Right forelimb (tissue), 1 donor: Measurements from ENCODE around the gene SURF4.
"Not testable (repeated sequence)": the region's sequence is repeated elsewhere in the genome, so short reads cannot be mapped to it uniquely, and the experiment has no call there.

Source experiments
- DNase-seq: peaks from one replicate; pipeline ENCODE4 v3.0.0-alpha.2; 2018

SURF4 gene

DNA sequence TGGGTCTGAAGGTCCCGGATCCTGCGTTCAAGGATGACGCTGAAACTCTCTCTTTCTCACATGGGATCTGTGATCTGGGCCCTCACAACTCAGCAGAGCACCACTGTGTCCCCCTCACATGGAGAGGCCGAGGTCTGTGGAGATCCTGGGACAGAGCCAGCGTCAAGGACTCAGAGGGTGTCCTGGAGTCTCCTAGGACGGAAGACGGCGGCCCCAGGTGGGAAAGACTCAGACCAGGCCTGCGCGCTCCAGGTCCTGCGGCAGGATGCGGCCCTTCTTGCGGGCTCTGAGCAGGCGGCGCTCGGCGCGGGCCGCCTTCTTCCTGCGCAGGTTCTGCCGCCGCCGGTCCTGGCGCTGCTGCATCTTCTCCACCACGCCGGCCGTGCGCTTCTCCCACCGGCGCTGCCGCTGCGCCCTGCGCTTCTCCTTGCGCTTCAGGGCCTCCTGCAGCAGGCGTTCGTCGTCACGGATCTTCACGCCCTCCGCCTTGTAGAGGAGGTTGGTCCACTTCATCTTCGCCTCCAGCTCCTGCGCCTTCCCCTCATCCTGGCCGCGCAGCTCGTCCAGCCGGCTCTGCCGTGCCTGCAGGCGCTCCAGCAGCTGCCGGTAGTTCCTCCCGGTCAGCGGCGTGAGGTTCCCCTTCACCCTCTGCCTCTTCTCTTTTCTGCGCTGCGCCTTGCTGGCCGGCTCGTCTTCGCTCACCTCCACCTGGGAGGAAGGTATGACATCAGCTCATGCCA lies 44.0 kb downstream of the SURF4 start:
- DNase-seq, result peak; percentile 32

DNA sequence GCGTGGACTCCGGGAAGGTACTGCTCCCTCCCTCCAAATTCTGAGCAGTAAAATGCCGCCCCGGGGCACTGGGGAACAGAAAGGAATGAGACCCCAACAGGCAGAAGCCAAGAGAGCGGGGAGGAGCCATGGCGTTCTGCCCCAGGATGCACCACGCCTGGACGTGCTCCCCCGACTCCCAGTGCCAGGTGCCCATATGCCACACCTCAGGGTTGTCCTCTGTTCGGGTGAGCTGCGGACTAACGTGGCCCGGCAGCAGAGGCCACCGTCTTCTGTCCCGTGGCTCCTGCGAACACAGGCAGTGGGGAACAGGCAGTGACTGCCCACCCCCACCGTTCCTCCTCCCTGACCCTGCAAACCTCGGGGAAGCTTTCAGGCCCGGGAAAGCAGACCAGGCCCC lies 44.6 kb downstream of the SURF4 start:
- peak; percentile 28 for DNase-seq

DNA sequence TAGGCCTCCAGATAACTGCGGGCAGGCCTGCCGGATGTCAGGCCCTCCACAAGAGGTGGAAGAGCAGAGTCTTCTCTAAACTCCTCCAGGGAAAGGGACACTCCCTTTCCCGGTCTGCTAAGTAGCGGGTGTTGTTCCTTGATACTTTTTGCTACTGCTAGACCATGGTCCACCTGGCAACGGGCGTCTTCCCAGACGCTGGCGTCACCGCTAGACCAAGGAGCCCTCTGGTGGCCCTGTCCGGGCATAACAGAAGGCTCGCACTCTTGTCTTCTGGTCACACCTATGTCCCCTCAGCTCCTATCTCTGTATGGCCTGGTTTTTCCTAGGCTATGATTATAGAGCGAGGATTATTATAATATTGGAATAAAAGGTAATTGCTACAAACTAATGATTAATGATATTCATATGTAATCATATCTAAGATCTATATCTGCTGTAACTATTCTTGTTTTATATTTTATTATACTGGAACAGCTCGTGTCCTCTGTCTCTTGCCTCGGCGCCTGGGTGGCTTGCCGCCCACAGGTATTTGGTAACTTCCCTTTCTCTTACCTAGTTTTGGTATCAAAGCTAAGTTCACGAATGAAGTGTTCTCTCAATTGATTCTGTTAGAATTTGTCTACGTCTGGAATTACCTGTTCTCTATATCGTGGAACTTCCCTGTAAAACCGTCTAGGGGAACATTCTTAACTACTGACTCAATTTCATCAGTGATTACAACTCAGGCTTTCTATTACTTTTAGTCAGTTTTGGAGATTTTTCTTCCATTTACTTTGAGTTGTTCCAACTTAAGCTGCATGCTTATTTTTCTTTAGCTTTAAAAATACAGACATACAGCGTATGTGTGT lies 46.3 kb downstream of the SURF4 start:
- peak; percentile 43 for DNase-seq

DNA sequence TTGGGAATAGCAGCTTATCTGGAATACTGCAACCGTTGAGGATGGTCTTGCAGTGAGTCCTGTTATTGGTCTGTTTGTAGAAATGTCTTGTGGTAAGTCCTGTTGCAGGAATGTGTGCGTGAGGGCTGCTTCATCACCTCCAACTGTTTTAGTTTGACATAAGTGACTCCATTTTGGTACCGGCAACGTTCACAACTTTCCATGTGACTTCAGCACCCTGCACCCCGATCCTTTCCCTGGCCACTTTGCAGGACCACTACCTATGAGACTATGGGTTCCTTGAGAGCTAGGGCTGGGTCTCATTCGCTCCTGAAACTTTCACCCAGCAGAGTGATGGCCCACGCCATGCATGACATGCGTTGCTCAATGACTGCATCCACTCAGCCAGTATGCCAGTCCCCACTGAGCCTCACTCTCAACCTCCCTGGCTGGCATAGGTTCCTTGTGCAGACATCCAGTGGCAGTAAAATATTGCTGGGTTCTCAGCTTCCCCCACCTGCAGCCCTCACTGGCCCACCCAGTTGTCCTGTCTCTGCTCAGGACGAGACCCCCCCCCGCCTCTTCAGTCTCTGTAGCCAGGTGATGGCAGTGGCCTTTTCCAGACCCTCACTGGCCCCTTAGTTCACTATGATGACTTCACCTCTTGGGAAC lies 47.9 kb downstream of the SURF4 start:
- DNase-seq, result peak; percentile 21

DNA sequence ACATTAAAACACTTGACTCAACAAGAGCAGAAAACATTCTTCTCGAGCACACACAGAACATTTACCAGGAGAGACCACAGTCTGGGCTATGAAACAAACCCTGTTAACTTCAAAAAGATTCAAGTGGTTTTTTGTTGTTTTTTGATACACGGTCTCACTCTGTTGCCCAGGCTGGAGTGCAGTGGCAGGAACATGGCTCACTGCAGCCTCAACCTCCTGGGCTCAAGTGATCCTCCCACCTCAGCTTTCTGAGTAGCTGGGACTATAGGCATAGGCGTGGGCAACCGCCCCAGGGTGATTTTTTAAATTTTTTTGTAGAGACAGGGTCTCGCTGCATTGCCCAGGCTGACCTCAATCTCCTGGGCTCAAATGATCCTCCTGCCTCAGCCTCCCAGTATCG lies 48.8 kb downstream of the SURF4 start:
- not testable (repeated sequence) for DNase-seq

DNA sequence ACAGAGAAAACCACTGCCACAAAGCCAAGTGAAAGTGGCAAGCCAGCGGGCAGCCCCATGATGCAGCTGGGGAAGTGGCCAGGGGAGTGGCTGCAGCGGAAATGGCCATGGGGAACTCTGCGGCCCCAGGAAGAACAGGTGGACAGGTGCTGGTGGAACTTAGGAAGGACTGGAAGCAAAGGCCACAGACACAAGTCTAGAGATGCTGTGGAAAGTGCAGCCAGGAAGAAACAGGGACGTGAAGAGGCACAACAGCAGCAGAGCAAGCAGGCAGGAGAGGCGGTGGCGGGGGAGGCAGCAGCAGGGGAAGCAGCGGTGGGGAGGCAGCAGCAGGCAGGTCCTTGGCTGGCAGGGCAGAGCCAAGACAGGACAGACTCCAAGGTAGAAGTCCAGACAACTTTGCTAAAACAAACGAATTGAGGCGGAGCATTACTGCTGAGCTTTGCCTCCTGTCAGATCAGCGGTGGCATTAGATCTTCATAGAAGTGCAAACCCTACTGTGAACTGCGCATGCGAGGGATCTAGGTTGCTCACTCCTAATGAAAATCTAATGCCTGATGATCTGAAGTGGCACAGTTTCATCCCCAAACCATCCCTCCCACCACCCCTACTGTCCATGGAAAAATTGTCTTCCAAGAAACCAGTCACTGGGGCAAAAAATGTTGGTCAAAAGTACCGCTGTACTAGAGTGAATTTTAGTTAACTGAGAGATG lies 51.7 kb downstream of the SURF4 start:
- peak; percentile 24 for DNase-seq

DNA sequence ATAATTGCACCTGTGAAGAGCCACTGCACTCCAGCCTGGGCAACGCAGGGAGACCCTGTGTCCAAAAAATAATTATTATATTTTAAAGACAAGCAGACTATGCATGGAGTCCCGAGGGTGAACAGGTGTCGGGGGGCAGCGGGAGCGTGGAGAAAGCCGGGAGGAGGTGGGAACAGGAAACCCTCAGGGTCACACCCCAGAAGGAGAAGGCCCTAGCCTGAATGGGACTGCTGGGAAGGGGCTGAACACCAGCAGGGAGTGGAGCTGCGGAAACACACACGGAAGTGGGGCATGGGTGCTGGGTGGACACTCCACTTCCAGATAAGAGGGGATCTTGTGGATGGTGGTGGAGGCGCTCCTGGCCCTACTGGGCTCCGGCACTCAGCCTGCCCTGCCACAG lies 52.6 kb downstream of the SURF4 start:
- DNase-seq, result peak; percentile 19

DNA sequence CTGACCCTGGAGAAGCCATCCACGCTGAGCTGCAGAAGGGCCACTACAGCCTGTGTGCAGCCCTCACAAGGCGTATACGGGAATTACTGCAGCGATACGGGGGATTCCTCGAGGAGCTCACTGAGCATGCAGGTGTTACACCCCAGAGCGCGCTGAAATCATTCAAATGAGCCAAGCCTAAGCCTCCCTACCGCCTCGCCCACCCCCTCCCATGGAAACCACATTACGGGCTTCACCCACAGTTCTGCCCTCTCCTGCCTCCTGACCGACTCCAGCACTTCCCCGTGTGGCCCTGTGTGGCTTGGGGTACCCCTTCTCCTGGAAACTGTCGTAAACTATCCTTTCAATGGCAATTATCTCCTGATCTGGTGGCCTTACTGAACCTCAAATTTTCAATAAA lies 53.2 kb downstream of the SURF4 start:
- no peak for DNase-seq

DNA sequence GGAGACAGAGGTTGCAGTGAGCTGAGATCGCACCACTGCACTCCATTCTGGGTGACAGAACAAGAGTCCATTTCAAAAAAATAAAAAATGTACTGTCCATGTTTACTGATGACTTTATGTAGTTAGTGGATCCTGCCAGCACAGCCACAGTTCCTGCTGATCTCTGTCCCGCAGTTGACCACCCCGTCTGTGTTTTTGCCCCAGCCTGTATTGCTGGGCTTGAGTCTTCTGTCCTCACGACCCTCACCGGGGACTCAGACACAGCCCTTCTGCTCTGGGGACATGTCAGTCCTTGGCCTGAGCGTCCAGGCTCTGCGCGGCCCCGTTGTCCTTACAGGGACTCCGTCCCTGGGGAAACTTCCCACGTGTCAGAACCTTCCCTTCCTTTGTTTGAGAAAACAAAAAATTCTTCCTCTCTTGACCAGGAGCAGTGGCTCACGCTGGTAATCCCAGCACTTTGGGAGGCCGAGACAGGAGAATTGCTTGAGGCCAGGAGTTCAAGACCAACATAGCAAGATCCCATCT lies 54.4 kb downstream of the SURF4 start:
- peak; percentile 4 for DNase-seq

DNA sequence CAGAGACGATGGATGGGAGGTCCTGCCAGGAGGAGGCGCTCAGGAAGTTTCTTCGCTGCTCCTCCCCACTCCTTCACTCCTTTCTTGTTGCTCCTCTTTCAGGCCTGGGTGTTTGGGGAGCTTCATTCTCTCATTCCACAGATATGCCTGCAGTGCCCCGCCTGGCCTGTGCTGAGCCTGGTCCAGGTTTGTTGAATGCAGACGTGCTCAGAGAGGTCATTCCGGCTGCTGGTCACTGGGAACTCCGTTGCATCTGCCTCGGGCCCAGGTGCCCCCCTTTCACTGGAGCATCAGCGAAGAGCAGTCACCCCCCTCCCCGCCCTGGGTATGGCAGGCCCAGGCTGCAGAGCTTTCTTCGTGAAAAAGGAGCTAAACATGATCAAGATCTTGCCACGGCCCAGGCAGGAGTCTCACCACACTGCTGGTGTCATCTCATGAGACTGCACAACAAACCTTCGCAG lies 55.4 kb downstream of the SURF4 start:
- no peak for DNase-seq

DNA sequence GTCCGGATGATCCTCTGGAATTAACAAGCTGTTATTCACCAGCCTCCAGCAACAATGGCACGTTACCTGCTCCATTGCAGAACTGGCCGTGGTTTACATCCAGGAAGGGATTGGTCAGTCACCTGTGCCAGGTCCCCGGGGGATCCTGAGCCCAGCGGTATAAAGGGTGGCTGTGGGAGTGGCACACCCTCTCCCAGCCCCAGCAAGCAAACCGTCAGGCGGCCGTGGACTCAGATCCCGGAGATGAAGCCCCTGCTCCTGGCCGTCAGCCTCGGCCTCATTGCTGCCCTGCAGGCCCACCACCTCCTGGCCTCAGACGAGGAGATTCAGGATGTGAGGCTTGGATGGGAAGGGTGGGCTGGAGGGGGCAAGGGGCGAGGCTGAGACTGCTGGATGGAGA lies 58.3 kb downstream of the SURF4 start:
- DNase-seq, result not testable (repeated sequence)

DNA sequence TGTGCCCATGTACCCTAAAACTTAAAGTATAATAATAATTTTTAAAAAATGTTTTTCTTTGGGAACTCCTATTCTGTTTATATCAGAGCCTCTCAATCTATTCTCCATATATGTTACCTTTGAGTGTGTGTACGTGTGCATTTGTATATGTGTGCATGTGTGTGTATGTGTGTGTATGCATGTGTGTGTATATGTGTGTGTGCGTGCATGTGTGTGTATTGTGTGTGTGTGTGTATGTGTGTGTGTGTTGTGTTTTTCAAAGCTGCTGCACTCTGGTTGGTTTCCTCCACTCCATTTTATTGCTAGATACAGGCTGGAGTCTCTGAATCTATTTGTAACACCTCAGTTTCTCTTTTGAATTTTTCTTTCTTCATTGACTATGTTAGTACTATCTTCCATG lies 59.9 kb downstream of the SURF4 start:
- no peak for DNase-seq
